Chondrocyte (in vitro differentiated cells): ENCODE measurements around the gene INTU. TPM values are rescaled to one million over a fixed set of nuclear protein-coding genes. Genes with fewer than 3 reads are reported as not detected.

ENCODE experiments used
- DNase-seq: peaks from one replicate; pipeline ENCODE4 v3.0.0; 2021; ENCODE audit warnings: mixed read lengths, low spot score
- H3K27ac Mint-ChIP-seq: one replicate; pipeline ENCODE4 v1.8.0; 2021; ENCODE audit warnings: mild to moderate bottlenecking, moderate library complexity, mixed read lengths; ENCODE audit not compliant: unreplicated experiment
- H3K27me3 Mint-ChIP-seq: 2 replicates; pipeline ENCODE4 v1.8.0; 2021; ENCODE audit warnings: low read depth, mixed read lengths
- H3K36me3 Mint-ChIP-seq: 2 replicates; pipeline ENCODE4 v1.8.0; 2021; ENCODE audit warnings: low read depth, mixed read lengths
- H3K4me1 Mint-ChIP-seq: 2 replicates; pipeline ENCODE4 v1.8.0; 2021; ENCODE audit warnings: low read depth, mild to moderate bottlenecking, mixed read lengths
- H3K4me3 Mint-ChIP-seq: one replicate; pipeline ENCODE4 v1.8.0; 2021; ENCODE audit warnings: mild to moderate bottlenecking, moderate library complexity, mixed read lengths; ENCODE audit not compliant: unreplicated experiment
- H3K9me3 Mint-ChIP-seq: 2 replicates; pipeline ENCODE4 v1.8.0; 2021; ENCODE audit warnings: low read depth, mixed read lengths
- total RNA-seq: library from RNA; stranded (reverse); gene quantifications from 3 replicates; pipeline ENCODE4 v1.2.1, GENCODE V29; 2021
- TF ChIP-seq, protein P1 (sequence below): fragments of 200-600 bp; sonication (generic); IDR thresholded peaks from 2 replicates; pipeline ENCODE4 v1.5.0; 2021; ENCODE audit warnings: antibody characterized with exemption, mild to moderate bottlenecking, moderate library complexity

INTU gene
- total RNA-seq, 1 donor from 2014 or later, result 11.4 TPM

GRCh38 chr4:127685292-127685691, 52.5 kb downstream of the INTU start:
- Mint-ChIP-seq H3K9me3 (no peaks in the 10 kb centered on the region), H3K36me3 (peaks cover 8% of the 10 kb centered on the region), H3K4me3 (no peak overlapping the region), H3K27ac (no peak overlapping the region), H3K27me3 (no peaks in the 10 kb centered on the region), H3K4me1 (peaks cover 9% of the 10 kb centered on the region)
- TF ChIP-seq, protein P1, sequence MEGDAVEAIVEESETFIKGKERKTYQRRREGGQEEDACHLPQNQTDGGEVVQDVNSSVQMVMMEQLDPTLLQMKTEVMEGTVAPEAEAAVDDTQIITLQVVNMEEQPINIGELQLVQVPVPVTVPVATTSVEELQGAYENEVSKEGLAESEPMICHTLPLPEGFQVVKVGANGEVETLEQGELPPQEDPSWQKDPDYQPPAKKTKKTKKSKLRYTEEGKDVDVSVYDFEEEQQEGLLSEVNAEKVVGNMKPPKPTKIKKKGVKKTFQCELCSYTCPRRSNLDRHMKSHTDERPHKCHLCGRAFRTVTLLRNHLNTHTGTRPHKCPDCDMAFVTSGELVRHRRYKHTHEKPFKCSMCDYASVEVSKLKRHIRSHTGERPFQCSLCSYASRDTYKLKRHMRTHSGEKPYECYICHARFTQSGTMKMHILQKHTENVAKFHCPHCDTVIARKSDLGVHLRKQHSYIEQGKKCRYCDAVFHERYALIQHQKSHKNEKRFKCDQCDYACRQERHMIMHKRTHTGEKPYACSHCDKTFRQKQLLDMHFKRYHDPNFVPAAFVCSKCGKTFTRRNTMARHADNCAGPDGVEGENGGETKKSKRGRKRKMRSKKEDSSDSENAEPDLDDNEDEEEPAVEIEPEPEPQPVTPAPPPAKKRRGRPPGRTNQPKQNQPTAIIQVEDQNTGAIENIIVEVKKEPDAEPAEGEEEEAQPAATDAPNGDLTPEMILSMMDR, result no peak
- DNase-seq, result no peak

GRCh38 chr4:127686658-127687057, 53.9 kb downstream of the INTU start:
- no peak for DNase-seq

DNA sequence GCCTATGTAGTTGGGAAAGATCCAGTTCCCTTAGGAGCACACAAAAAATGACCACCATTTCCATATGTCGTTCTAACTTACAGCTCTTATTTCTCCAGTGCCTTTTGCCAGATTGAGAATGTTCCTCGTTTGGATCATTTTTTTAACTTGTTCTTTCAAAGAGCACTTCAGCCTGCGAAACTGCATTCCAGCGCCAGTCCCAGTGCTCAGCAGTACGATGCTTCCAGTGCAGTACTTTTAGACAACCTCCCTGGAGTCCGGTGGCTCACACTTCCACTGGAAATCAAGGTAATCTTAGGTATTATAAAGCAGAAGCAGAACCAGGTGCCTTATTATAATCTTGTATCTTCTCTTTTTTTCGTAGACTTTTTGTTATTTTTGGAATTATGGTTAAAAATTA, 54.8 kb downstream of the INTU start:
- peaks cover 9% of the 10 kb centered on the region for H3K4me1 Mint-ChIP-seq
- H3K36me3 Mint-ChIP-seq, result peaks cover 18% of the 10 kb centered on the region
- DNase-seq, result no peak
- TF ChIP-seq, protein P1, result no peak
- no peaks in the 10 kb centered on the region for H3K27me3 Mint-ChIP-seq
- no peak overlapping the region for H3K27ac Mint-ChIP-seq
- peaks cover 5% of the 10 kb centered on the region for H3K9me3 Mint-ChIP-seq
- H3K4me3 Mint-ChIP-seq, result no peak overlapping the region

More at GRCh38 chr4:127686658-127687057, 53.9 kb downstream of the INTU start:
- TF ChIP-seq, protein P1, result no peak
- Mint-ChIP-seq H3K27ac (no peak overlapping the region), H3K9me3 (no peaks in the 10 kb centered on the region), H3K27me3 (no peaks in the 10 kb centered on the region), H3K4me3 (no peak overlapping the region), H3K4me1 (peaks cover 9% of the 10 kb centered on the region), H3K36me3 (peaks cover 15% of the 10 kb centered on the region)

DNA sequence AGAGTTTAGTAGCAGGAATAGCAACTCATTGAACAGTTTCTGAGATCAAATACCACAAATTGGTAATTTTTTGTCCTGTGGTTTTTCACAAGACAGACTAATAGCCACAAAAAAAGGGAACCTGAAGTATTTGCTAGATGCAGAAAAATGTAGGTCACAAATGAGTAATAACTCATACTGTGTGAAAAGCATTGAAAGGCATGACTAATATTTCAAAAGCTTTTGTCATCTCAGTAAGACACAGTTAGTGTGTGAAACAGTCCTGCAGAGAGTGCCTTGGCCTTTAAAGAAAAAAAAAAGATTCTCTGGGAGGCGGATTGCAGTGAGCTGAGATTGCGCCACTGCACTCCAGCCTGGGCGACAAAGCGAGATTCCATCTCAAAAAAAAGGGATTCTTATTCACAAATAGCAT, 66.0 kb downstream of the INTU start:
- Mint-ChIP-seq H3K27ac (peak overlapping the region; percentile 73), H3K27me3 (no peaks in the 10 kb centered on the region), H3K4me1 (peaks cover 16% of the 10 kb centered on the region), H3K36me3 (peaks cover 14% of the 10 kb centered on the region), H3K4me3 (peak overlapping the region; percentile 45), H3K9me3 (peaks cover 11% of the 10 kb centered on the region)
- no peak for DNase-seq
- TF ChIP-seq, protein P1, result no peak

DNA sequence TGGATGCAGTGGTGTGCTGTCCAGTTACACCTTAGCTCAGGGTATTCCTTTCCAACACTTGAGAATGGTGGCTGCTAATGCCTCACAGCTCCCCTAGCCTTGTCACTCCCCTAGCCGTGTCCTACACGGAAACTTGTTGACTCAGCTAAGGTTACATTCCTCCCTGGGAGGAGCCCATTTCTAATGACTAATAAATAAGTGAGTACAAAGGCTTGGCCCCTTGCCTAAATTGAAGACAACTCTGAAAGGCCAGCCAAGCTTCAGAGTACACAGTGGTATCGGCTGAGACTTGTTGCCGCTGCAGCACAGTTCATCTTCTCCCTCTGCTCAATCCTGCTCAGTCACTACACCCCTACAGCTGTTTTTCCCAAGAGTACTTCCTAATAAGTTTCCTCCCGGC, 76.2 kb downstream of the INTU start:
- no peaks in the 10 kb centered on the region for H3K27me3 Mint-ChIP-seq
- no peak for DNase-seq
- H3K36me3 Mint-ChIP-seq, result peaks cover 16% of the 10 kb centered on the region
- peaks cover 4% of the 10 kb centered on the region for H3K4me1 Mint-ChIP-seq
- TF ChIP-seq, protein P1, result no peak
- H3K4me3 Mint-ChIP-seq, result no peak overlapping the region
- no peaks in the 10 kb centered on the region for H3K9me3 Mint-ChIP-seq
- no peak overlapping the region for H3K27ac Mint-ChIP-seq
